Measurements from ENCODE around the gene NUP133.

DNA sequence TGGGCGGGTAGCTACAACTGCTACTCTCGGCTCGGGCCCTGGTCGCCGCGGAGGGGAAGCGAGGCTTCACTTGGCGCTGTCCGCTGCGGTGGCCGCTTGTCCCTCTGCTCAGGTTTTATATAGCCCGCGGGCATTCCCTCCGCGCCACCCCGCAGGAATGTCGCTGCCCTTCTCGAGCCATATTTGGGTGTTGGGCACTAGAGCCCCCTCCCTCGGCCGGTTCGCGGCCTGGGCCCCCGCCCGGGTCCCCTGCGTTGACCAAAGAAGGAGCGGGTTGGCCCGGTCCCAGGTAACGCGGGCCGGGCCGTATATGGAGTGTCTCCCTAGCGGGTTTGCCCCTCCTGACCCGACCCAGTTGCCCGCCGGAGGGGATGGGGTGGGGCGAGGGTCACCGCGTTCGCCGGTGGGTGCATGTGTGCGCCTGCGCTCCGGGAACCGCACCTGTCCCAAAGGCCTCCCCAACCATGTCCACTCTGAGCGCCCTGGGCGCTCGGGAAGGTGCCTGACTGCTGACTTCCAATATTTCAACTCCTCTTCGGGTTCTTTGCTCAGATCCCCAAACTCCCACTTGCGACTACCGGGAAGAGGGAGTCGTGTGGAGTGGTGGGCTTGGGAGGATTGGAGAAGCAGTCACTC is 74.0 kb downstream of the NUP133 start, which contains the start of gene ACTA1:
- TF ChIP-seq POLR2AphosphoS5 (IDR thresholded peaks at IDR 0.05) (no peak), CTCF (IDR thresholded peaks at IDR 0.05) (no peak)

Measured in breast epithelium (tissue), 3 donors.